CD4-positive, CD25-positive, alpha-beta regulatory T cell (primary cell): Measurements from ENCODE around the gene GALK1. TPM values are rescaled to one million over a fixed set of nuclear protein-coding genes. Genes with fewer than 3 reads are reported as not detected.

Experiments
- ATAC-seq, 2 donors: fragments of 150-1000 bp; cut with Tn5 transposase; one replicate each; pipeline ENCODE4 v1.10.0; 2021; ENCODE audit warnings: low read depth in 2 of 2, moderate number of reproducible peaks in 2 of 2, moderate library complexity in 1 of 2
- DNase-seq, 3 donors: peaks; one replicate each; pipeline versions ENCODE4 v3.0.0 to v3.0.0-alpha.2; 2012 to 2022; ENCODE audit warnings: mixed read lengths in 1 of 3
- H3K27ac ChIP-seq: one replicate; pipeline ENCODE4 v1.7.0; 2013; ENCODE audit warnings: mild to moderate bottlenecking, low read length; ENCODE audit not compliant: insufficient read depth, poor library complexity, severe bottlenecking
- H3K27me3 ChIP-seq: one replicate; pipeline ENCODE4 v1.7.0; 2013; ENCODE audit warnings: low read length; ENCODE audit not compliant: control insufficient read depth, insufficient read depth
- H3K36me3 ChIP-seq: one replicate; pipeline ENCODE4 v1.7.0; 2013; ENCODE audit warnings: mild to moderate bottlenecking, low read length, moderate library complexity; ENCODE audit not compliant: control insufficient read depth, insufficient read depth
- H3K4me1 ChIP-seq: 2 replicates; pipeline ENCODE4 v1.7.0; 2013; ENCODE audit warnings: mild to moderate bottlenecking, low read length; ENCODE audit not compliant: insufficient read depth, control insufficient read depth, poor library complexity, severe bottlenecking
- H3K4me3 ChIP-seq: one replicate; pipeline ENCODE4 v1.7.0; 2013; ENCODE audit warnings: low read depth, mild to moderate bottlenecking, low read length, moderate library complexity
- H3K9me3 ChIP-seq, 2 experiments: 1 replicate in 1 of 2; 2 replicates in 1 of 2; pipeline ENCODE4 v1.7.0; 2013; ENCODE audit warnings: low read length in 2 of 2, mild to moderate bottlenecking in 1 of 2, moderate library complexity in 1 of 2; ENCODE audit not compliant: control insufficient read depth in 2 of 2
- H3K27ac Mint-ChIP-seq, 3 donors: one replicate each; pipeline ENCODE4 v1.8.0; 2020 to 2022; ENCODE audit warnings: mild to moderate bottlenecking in 3 of 3, mixed read lengths in 3 of 3, moderate library complexity in 2 of 3
- H3K27me3 Mint-ChIP-seq: one replicate; pipeline ENCODE4 v1.8.0; 2022; ENCODE audit warnings: mild to moderate bottlenecking, mixed read lengths
- H3K36me3 Mint-ChIP-seq: one replicate; pipeline ENCODE4 v1.8.0; 2020; ENCODE audit warnings: mixed read lengths
- H3K4me1 Mint-ChIP-seq, 4 donors: one replicate each; pipeline ENCODE4 v1.8.0; 2020 to 2022; ENCODE audit warnings: mixed read lengths in 4 of 4, mild to moderate bottlenecking in 1 of 4
- H3K4me3 Mint-ChIP-seq, 4 donors: one replicate each; pipeline ENCODE4 v1.8.0; 2020 to 2022; ENCODE audit warnings: mild to moderate bottlenecking in 4 of 4, mixed read lengths in 4 of 4, moderate library complexity in 3 of 4
- H3K9me3 Mint-ChIP-seq, 7 donors: one replicate each; pipeline ENCODE4 v1.8.0; 2020 to 2022; ENCODE audit warnings: mixed read lengths in 7 of 7, mild to moderate bottlenecking in 3 of 7, moderate library complexity in 2 of 7
- polyA plus RNA-seq, 4 donors: library from polyadenylated mRNA; unstranded; fragments of 300-500 nt; fragmentation: Illumina TruSeq; gene quantifications; one replicate each; pipeline ENCODE4 v1.2.3, GENCODE V29; 2021
- total RNA-seq: library from RNA; stranded (reverse); gene quantifications from one replicate; pipeline ENCODE4 v1.2.3, GENCODE V29; 2022

The GALK1 gene
- total and polyA plus RNA-seq, 5 donors from 2014 or later, result 9.1 to 24.3 (median 19.6) TPM

- Mint-ChIP-seq H3K27me3 (peaks cover 11% of the 10 kb centered on the region), H3K4me3 (peak overlapping the region in 1 of 4 donors; percentile 35), H3K9me3 (no peaks in the 10 kb centered on the region), H3K36me3 (peaks cover 4% of the 10 kb centered on the region), H3K27ac (peak overlapping the region in 1 of 3 donors; percentile 36), H3K4me1 (peaks cover 0 to 25% (median 15%) of the 10 kb centered on the region in 4 donors)
- Histone ChIP-seq H3K4me1 (peaks cover 30% of the 10 kb centered on the region), H3K9me3 (no peaks in the 10 kb centered on the region), H3K36me3 (no peaks in the 10 kb centered on the region), H3K27ac (no peak overlapping the region), H3K27me3 (no peaks in the 10 kb centered on the region), H3K4me3 (no peak overlapping the region)
- ATAC-seq (peak; percentile 64 to 73), DNase-seq (peak; percentile 77 to 83 (median 80))
These were observed 15.2 kb downstream of the GALK1 start for GRCh38 chr17:75749545-75750389.

DNA sequence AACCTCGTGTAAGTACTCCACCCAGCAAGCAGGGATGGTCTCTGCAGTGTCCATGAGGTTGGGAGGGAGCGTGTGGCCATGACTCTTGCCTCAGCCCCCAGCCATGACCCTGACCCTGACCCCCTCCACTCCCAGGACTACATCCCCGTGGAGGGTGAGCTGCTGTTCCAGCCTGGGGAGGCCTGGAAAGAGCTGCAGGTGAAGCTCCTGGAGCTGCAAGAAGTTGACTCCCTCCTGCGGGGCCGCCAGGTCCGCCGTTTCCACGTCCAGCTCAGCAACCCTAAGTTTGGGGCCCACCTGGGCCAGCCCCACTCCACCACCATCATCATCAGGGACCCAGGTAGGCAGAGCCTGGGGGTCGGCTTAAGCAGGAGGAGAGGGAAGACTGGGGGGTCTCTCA is 16.3 kb downstream of the GALK1 start:
- Histone ChIP-seq H3K9me3 (no peaks in the 10 kb centered on the region), H3K27ac (no peak overlapping the region), H3K27me3 (no peaks in the 10 kb centered on the region), H3K36me3 (no peaks in the 10 kb centered on the region), H3K4me1 (peaks cover 22% of the 10 kb centered on the region), H3K4me3 (no peak overlapping the region)
- ATAC-seq (no peak), DNase-seq (no peak)
- Mint-ChIP-seq H3K4me3 (no peak overlapping the region), H3K27me3 (peaks cover 11% of the 10 kb centered on the region), H3K4me1 (peaks cover 0 to 19% (median 12%) of the 10 kb centered on the region in 4 donors), H3K36me3 (peaks cover 4% of the 10 kb centered on the region), H3K27ac (no peak overlapping the region), H3K9me3 (no peaks in the 10 kb centered on the region)

- H3K27me3 Mint-ChIP-seq, result no peaks in the 10 kb centered on the region
- H3K27ac Mint-ChIP-seq, result no peak overlapping the region
- peaks cover 4% of the 10 kb centered on the region for H3K36me3 Mint-ChIP-seq
- H3K27me3 ChIP-seq, result no peaks in the 10 kb centered on the region
- peaks cover 6% of the 10 kb centered on the region for H3K4me1 ChIP-seq
- H3K27ac ChIP-seq, result no peak overlapping the region
- no peaks in the 10 kb centered on the region for H3K9me3 Mint-ChIP-seq
- no peaks in the 10 kb centered on the region for H3K9me3 ChIP-seq
- DNase-seq (no peak), ATAC-seq (peak in 1 of 2 donors; percentile 10)
- peaks cover 0 to 6% (median 4%) of the 10 kb centered on the region in 4 donors for H3K4me1 Mint-ChIP-seq
- no peaks in the 10 kb centered on the region for H3K36me3 ChIP-seq
- no peak overlapping the region for H3K4me3 Mint-ChIP-seq
- no peak overlapping the region for H3K4me3 ChIP-seq
These were observed 21.3 kb downstream of the GALK1 start for GRCh38 chr17:75743625-75744206.

- ATAC-seq (no peak), DNase-seq (no peak)
- Mint-ChIP-seq H3K27ac (no peak overlapping the region), H3K9me3 (no peaks in the 10 kb centered on the region), H3K4me3 (no peak overlapping the region), H3K27me3 (peaks cover 4% of the 10 kb centered on the region), H3K4me1 (peaks cover 0 to 5% (median 0%) of the 10 kb centered on the region in 4 donors), H3K36me3 (no peaks in the 10 kb centered on the region)
- Histone ChIP-seq H3K4me1 (no peaks in the 10 kb centered on the region), H3K36me3 (no peaks in the 10 kb centered on the region), H3K27me3 (no peaks in the 10 kb centered on the region), H3K4me3 (no peak overlapping the region), H3K9me3 (no peaks in the 10 kb centered on the region), H3K27ac (no peak overlapping the region)
These were observed 22.7 kb downstream of the GALK1 start for GRCh38 chr17:75742337-75742736.

GRCh38 chr17:75740631-75741077 is 24.3 kb downstream of the GALK1 start:
- peaks cover 4% of the 10 kb centered on the region for H3K27me3 Mint-ChIP-seq
- ATAC-seq (no peak), DNase-seq (no peak)
- no peaks in the 10 kb centered on the region for H3K9me3 ChIP-seq
- H3K4me1 ChIP-seq, result no peaks in the 10 kb centered on the region
- H3K27ac ChIP-seq, result no peak overlapping the region
- no peaks in the 10 kb centered on the region for H3K9me3 Mint-ChIP-seq
- H3K27ac Mint-ChIP-seq, result no peak overlapping the region
- H3K36me3 ChIP-seq, result no peaks in the 10 kb centered on the region
- no peaks in the 10 kb centered on the region for H3K27me3 ChIP-seq
- H3K36me3 Mint-ChIP-seq, result no peaks in the 10 kb centered on the region
- H3K4me3 ChIP-seq, result no peak overlapping the region
- H3K4me1 Mint-ChIP-seq, result peaks cover 0 to 5% (median 0%) of the 10 kb centered on the region in 4 donors
- no peak overlapping the region for H3K4me3 Mint-ChIP-seq

DNA sequence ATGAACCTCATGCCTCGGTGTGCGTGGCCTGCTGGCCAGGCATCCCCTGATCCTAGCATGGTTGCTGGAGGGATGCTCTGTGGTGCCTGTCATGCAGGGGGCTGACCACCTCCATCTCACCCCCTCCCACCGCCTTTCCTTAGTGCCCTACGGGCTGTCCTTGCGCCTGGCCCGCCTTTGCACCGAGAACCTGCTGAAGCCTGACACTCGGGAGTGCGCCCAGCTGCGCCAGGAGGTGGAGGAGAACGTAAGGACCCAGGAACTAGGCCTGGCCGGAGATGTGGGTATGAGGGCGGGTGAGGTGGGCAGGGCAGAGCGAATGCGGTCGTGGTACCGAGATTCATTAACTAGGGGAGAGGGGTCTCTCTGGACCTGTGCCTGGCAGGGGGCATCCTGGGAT is 24.8 kb downstream of the GALK1 start:
- H3K27ac Mint-ChIP-seq, result no peak overlapping the region
- no peak overlapping the region for H3K27ac ChIP-seq

GRCh38 chr17:75739801-75740200 is 25.2 kb downstream of the GALK1 start:
- no peak overlapping the region for H3K4me3 ChIP-seq
- Mint-ChIP-seq H3K27me3 (peaks cover 4% of the 10 kb centered on the region), H3K27ac (no peak overlapping the region), H3K4me1 (peaks cover 0 to 5% (median under 1%) of the 10 kb centered on the region in 4 donors), H3K4me3 (no peak overlapping the region), H3K9me3 (no peaks in the 10 kb centered on the region), H3K36me3 (no peaks in the 10 kb centered on the region)
- H3K27ac ChIP-seq, result no peak overlapping the region
- H3K27me3 ChIP-seq, result no peaks in the 10 kb centered on the region
- no peaks in the 10 kb centered on the region for H3K4me1 ChIP-seq
- ATAC-seq, result no peak
- no peaks in the 10 kb centered on the region for H3K9me3 ChIP-seq
- no peak for DNase-seq
- H3K36me3 ChIP-seq, result no peaks in the 10 kb centered on the region

More for the DNA sequence above, 24.8 kb downstream of the GALK1 start:
- Mint-ChIP-seq H3K9me3 (no peaks in the 10 kb centered on the region), H3K4me3 (no peak overlapping the region), H3K4me1 (peaks cover 0 to 5% (median 0%) of the 10 kb centered on the region in 4 donors), H3K27me3 (peaks cover 4% of the 10 kb centered on the region), H3K36me3 (no peaks in the 10 kb centered on the region)
- Histone ChIP-seq H3K27me3 (no peaks in the 10 kb centered on the region), H3K9me3 (no peaks in the 10 kb centered on the region), H3K36me3 (no peaks in the 10 kb centered on the region), H3K4me3 (no peak overlapping the region), H3K4me1 (no peaks in the 10 kb centered on the region)
- DNase-seq (no peak), ATAC-seq (no peak)
